HepG2 (cell line): ENCODE measurements around the gene PPP4C. TPM values are rescaled to one million over a fixed set of nuclear protein-coding genes. Genes with fewer than 3 reads are reported as not detected.

Source experiments
- CENPX ChIP-seq: sonication (generic); formaldehyde crosslinking; IDR thresholded peaks from 2 replicates; pipeline ENCODE4 v1.9.0; 2021; ENCODE audit warnings: mild to moderate bottlenecking, missing genetic modification reagents, moderate library complexity
- CREBL2 ChIP-seq: sonication (generic); formaldehyde crosslinking; IDR thresholded peaks from 2 replicates; pipeline ENCODE4 v1.8.1; 2023; ENCODE audit warnings: missing genetic modification reagents, mild to moderate bottlenecking, borderline replicate concordance
- ETV6 ChIP-seq: sonication (generic); formaldehyde crosslinking; conservative IDR thresholded peaks from 2 replicates; pipeline ENCODE4 v1.4.0; 2020; ENCODE audit warnings: missing genetic modification reagents
- GFI1 ChIP-seq: sonication (generic); formaldehyde crosslinking; IDR thresholded peaks from 2 replicates; pipeline ENCODE4 v1.5.0; 2020; ENCODE audit warnings: missing genetic modification reagents, mild to moderate bottlenecking, borderline replicate concordance
- GTF2F1 ChIP-seq: fragments of 150-350 bp; IDR thresholded peaks from 2 replicates; pipeline ENCODE4 v1.6.1; 2014; ENCODE audit warnings: low read length
- MAF1 ChIP-seq: sonication (generic); formaldehyde crosslinking; IDR thresholded peaks from 2 replicates; pipeline ENCODE4 v1.5.0; 2020; ENCODE audit warnings: missing genetic modification reagents, borderline replicate concordance
- MLXIP ChIP-seq: sonication (generic); formaldehyde crosslinking; IDR thresholded peaks from 2 replicates; pipeline ENCODE4 v1.9.0; 2021; ENCODE audit warnings: missing genetic modification reagents, borderline replicate concordance
- MXI1 ChIP-seq: IDR thresholded peaks from 3 replicates; pipeline ENCODE4 v1.6.1; 2012; ENCODE audit warnings: low read depth, low read length, inconsistent platforms, borderline replicate concordance
- REL ChIP-seq: sonication (generic); formaldehyde crosslinking; conservative IDR thresholded peaks from 2 replicates; pipeline ENCODE4 v1.8.0; 2022; ENCODE audit warnings: mild to moderate bottlenecking, missing genetic modification reagents, moderate library complexity
- SP4 ChIP-seq: sonication (generic); formaldehyde crosslinking; IDR thresholded peaks from 2 replicates; pipeline ENCODE4 v1.8.1; 2023; ENCODE audit warnings: mild to moderate bottlenecking, missing genetic modification reagents
- TRAFD1 ChIP-seq: sonication (generic); formaldehyde crosslinking; IDR thresholded peaks from 2 replicates; pipeline ENCODE4 v1.5.1; 2020; ENCODE audit warnings: missing genetic modification reagents, mild to moderate bottlenecking, borderline replicate concordance
- YEATS4 ChIP-seq: sonication (generic); formaldehyde crosslinking; IDR thresholded peaks from 2 replicates; pipeline ENCODE4 v1.4.0; 2020; ENCODE audit warnings: missing genetic modification reagents, borderline replicate concordance
- ZNF235 ChIP-seq: sonication (generic); formaldehyde crosslinking; IDR thresholded peaks from 2 replicates; pipeline ENCODE4 v1.8.1; 2023; ENCODE audit warnings: mild to moderate bottlenecking, missing genetic modification reagents, borderline replicate concordance
- ZNF335 ChIP-seq: sonication (generic); formaldehyde crosslinking; IDR thresholded peaks from 2 replicates; pipeline ENCODE4 v1.4.0; 2020; ENCODE audit warnings: missing genetic modification reagents
- ZNF354B ChIP-seq: sonication (generic); formaldehyde crosslinking; IDR thresholded peaks from 2 replicates; pipeline ENCODE4 v1.8.0; 2022; ENCODE audit warnings: mild to moderate bottlenecking, missing genetic modification reagents
- ZNF430 ChIP-seq: sonication (generic); formaldehyde crosslinking; IDR thresholded peaks from 2 replicates; pipeline ENCODE4 v1.9.0; 2021; ENCODE audit warnings: mild to moderate bottlenecking, missing genetic modification reagents
- ZNF629 ChIP-seq: sonication (generic); formaldehyde crosslinking; conservative IDR thresholded peaks from 2 replicates; pipeline ENCODE4 v1.5.0; 2020; ENCODE audit warnings: missing genetic modification reagents
- ZNF891 ChIP-seq: sonication (generic); formaldehyde crosslinking; IDR thresholded peaks from 2 replicates; pipeline ENCODE4 v1.5.0; 2020; ENCODE audit warnings: mild to moderate bottlenecking, missing genetic modification reagents
- polyA plus RNA-seq, 8 experiments: library from polyadenylated mRNA; depleted of rRNA in 3 of 8; stranded (reverse) in 7 of 8; unstranded in 1 of 8; fragments of >200 nt; fragmentation: Illumina TruSeq in 4 of 8; extraction: Trizol in 4 of 8; gene quantifications; 2 replicates each; pipeline versions ENCODE4 v1.2.1 to v1.2.3, GENCODE V29; 2011 to 2016; ENCODE audit warnings: low read depth in 4 of 8, missing spikeins in 1 of 8, mixed read lengths in 1 of 8; ENCODE audit not compliant: insufficient read depth in 1 of 8
- total RNA-seq, 5 experiments: library from RNA; depleted of rRNA; stranded (reverse); fragments of >200 nt; fragmentation: Illumina TruSeq; extraction: Trizol; gene quantifications; 2 replicates each; pipeline ENCODE4 v1.2.3, GENCODE V29; 2016; ENCODE audit warnings: low read depth in 1 of 5
- TF ChIP-seq, protein P1 (sequence below): IDR thresholded peaks from 2 replicates; pipeline ENCODE4 v1.6.1; 2012; ENCODE audit warnings: low read length, improper control_type of control experiment
- TF ChIP-seq, protein P2 (sequence below): sonication (generic); formaldehyde crosslinking; IDR thresholded peaks from 2 replicates; pipeline ENCODE4 v1.9.0; 2021; ENCODE audit warnings: missing genetic modification reagents, mild to moderate bottlenecking, borderline replicate concordance

The PPP4C gene
- total and polyA plus RNA-seq, 2 of the 13 experiments (the other 11 are each of a cell fraction or from before 2014, with no cell fraction given), result 176 to 220 TPM

DNA sequence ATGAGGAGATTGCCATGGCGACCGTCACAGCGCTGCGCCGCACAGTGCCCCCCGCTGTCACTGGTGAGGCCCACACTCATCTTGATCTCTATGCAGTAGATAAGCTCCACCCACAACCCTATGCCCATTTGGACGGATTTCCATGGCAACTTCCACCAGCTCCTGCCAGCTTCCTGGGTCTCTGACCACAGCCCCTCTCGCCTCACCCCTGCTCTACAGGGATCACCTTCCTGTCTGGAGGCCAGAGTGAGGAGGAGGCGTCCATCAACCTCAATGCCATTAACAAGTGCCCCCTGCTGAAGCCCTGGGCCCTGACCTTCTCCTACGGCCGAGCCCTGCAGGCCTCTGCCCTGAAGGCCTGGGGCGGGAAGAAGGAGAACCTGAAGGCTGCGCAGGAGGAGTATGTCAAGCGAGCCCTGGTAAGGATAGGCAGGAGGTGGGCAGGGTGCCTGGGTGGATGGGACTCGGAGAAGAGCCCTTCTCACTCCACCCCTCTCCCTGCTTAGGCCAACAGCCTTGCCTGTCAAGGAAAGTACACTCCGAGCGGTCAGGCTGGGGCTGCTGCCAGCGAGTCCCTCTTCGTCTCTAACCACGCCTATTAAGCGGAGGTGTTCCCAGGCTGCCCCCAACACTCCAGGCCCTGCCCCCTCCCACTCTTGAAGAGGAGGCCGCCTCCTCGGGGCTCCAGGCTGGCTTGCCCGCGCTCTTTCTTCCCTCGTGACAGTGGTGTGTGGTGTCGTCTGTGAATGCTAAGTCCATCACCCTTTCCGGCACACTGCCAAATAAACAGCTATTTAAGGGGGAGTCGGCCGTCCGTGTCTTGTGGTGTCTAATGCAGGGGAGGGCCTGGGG lies 6.0 kb upstream of the PPP4C start (continued):
- TF ChIP-seq MLXIP (CRISPR knock-in tag) (no peak), REL (CRISPR knock-in tag) (no peak), ZNF354B (CRISPR knock-in tag) (no peak), TRAFD1 (CRISPR knock-in tag) (no peak), YEATS4 (no peak), ZNF891 (CRISPR knock-in tag) (peak; percentile 25; the same call in 1 of the 2 replicates), GFI1 (no peak), MXI1 (no peak), ZNF629 (CRISPR knock-in tag) (no peak), ZNF430 (no peak), ETV6 (no peak), ZNF335 (CRISPR knock-in tag) (no peak), ZNF235 (0 out of 2 replicates have a peak, but pooled peaks have one; percentile 29), SP4 (peak; percentile 18; the same call in 1 of the 2 replicates), MAF1 (CRISPR knock-in tag) (no peak), CENPX (no peak), CREBL2 (CRISPR knock-in tag) (no peak), GTF2F1 (no peak)
- TF ChIP-seq, protein P1, sequence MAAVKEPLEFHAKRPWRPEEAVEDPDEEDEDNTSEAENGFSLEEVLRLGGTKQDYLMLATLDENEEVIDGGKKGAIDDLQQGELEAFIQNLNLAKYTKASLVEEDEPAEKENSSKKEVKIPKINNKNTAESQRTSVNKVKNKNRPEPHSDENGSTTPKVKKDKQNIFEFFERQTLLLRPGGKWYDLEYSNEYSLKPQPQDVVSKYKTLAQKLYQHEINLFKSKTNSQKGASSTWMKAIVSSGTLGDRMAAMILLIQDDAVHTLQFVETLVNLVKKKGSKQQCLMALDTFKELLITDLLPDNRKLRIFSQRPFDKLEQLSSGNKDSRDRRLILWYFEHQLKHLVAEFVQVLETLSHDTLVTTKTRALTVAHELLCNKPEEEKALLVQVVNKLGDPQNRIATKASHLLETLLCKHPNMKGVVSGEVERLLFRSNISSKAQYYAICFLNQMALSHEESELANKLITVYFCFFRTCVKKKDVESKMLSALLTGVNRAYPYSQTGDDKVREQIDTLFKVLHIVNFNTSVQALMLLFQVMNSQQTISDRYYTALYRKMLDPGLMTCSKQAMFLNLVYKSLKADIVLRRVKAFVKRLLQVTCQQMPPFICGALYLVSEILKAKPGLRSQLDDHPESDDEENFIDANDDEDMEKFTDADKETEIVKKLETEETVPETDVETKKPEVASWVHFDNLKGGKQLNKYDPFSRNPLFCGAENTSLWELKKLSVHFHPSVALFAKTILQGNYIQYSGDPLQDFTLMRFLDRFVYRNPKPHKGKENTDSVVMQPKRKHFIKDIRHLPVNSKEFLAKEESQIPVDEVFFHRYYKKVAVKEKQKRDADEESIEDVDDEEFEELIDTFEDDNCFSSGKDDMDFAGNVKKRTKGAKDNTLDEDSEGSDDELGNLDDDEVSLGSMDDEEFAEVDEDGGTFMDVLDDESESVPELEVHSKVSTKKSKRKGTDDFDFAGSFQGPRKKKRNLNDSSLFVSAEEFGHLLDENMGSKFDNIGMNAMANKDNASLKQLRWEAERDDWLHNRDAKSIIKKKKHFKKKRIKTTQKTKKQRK, result no peak
- TF ChIP-seq, protein P2, sequence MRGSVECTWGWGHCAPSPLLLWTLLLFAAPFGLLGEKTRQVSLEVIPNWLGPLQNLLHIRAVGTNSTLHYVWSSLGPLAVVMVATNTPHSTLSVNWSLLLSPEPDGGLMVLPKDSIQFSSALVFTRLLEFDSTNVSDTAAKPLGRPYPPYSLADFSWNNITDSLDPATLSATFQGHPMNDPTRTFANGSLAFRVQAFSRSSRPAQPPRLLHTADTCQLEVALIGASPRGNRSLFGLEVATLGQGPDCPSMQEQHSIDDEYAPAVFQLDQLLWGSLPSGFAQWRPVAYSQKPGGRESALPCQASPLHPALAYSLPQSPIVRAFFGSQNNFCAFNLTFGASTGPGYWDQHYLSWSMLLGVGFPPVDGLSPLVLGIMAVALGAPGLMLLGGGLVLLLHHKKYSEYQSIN (CRISPR knock-in tag), result no peak
